Measurements from ENCODE around the gene FOXA1.

The FOXA1 gene

GRCh38 chr14:37602605-37603453 is 7.8 kb upstream of the FOXA1 start:
- DNase-seq (ENCODE audit: low spot score) = no peak

- DNase-seq (ENCODE audit: low spot score) = no peak
Measured at GRCh38 chr14:37601865-37602264, 6.8 kb upstream of the FOXA1 start.

- DNase-seq (ENCODE audit: low spot score) = no peak
Measured at GRCh38 chr14:37600880-37601741, 6.1 kb upstream of the FOXA1 start.

GRCh38 chr14:37599507-37600368 is 4.7 kb upstream of the FOXA1 start:
- no peak for DNase-seq (ENCODE audit: low spot score)

GRCh38 chr14:37598747-37599506 is 3.9 kb upstream of the FOXA1 start:
- DNase-seq (ENCODE audit: low spot score) = no peak

- DNase-seq (ENCODE audit: low spot score) = no peak
Measured at GRCh38 chr14:37597914-37598746, 3.1 kb upstream of the FOXA1 start.

GRCh38 chr14:37597538-37597913 is 2.5 kb upstream of the FOXA1 start:
- DNase-seq (ENCODE audit: low spot score) = no peak

GRCh38 chr14:37596790-37597472 is 1.9 kb upstream of the FOXA1 start:
- no peak for DNase-seq (ENCODE audit: low spot score)

- no peak for DNase-seq (ENCODE audit: low spot score)
Measured at GRCh38 chr14:37595809-37596621, 966 bp upstream of the FOXA1 start.

- peak; percentile 76 for DNase-seq (ENCODE audit: low spot score)
Measured at GRCh38 chr14:37594238-37594970, 645 bp downstream of the FOXA1 start.

- DNase-seq (ENCODE audit: low spot score) = no peak
Measured at GRCh38 chr14:37593511-37594237, 1.4 kb downstream of the FOXA1 start.

GRCh38 chr14:37592482-37593408 is 2.3 kb downstream of the FOXA1 start:
- no peak for DNase-seq (ENCODE audit: low spot score)

- no peak for DNase-seq (ENCODE audit: low spot score)
Measured at GRCh38 chr14:37591941-37592481, 3.0 kb downstream of the FOXA1 start.

- no peak for DNase-seq (ENCODE audit: low spot score)
Measured at GRCh38 chr14:37591311-37591940, 3.6 kb downstream of the FOXA1 start.

- DNase-seq (ENCODE audit: low spot score) = no peak
Measured at GRCh38 chr14:37590428-37591139, 4.5 kb downstream of the FOXA1 start.
